ENCODE results near the gene ZBTB20. TPM values are rescaled to one million over a fixed set of nuclear protein-coding genes. Genes with fewer than 3 reads are reported as not detected.

The ZBTB20 gene
- total RNA-seq, 1 donor from 2014 or later: 62.0 TPM

- Histone ChIP-seq H3K36me3 (no peaks in the 10 kb centered on the region), H3K4me1 (peaks cover 16% of the 10 kb centered on the region), H3K4me3 (no peak overlapping the region), H3K9me3 (replicated peaks) (no peaks in the 10 kb centered on the region), H3K27me3 (ENCODE audit: low read depth) (no peaks in the 10 kb centered on the region), H3K27ac (replicated peaks) (no peak overlapping the region)
- TF ChIP-seq, protein P1, sequence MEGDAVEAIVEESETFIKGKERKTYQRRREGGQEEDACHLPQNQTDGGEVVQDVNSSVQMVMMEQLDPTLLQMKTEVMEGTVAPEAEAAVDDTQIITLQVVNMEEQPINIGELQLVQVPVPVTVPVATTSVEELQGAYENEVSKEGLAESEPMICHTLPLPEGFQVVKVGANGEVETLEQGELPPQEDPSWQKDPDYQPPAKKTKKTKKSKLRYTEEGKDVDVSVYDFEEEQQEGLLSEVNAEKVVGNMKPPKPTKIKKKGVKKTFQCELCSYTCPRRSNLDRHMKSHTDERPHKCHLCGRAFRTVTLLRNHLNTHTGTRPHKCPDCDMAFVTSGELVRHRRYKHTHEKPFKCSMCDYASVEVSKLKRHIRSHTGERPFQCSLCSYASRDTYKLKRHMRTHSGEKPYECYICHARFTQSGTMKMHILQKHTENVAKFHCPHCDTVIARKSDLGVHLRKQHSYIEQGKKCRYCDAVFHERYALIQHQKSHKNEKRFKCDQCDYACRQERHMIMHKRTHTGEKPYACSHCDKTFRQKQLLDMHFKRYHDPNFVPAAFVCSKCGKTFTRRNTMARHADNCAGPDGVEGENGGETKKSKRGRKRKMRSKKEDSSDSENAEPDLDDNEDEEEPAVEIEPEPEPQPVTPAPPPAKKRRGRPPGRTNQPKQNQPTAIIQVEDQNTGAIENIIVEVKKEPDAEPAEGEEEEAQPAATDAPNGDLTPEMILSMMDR (IDR thresholded peaks at IDR 0.05; ENCODE audit: borderline replicate concordance): no peak
- intact Hi-C loops (cut with micrococcal nuclease): no loop called here
- DNase-seq: no peak
Observed at GRCh38 chr3:114884213-114884923, 262.7 kb downstream of the ZBTB20 start.

DNA sequence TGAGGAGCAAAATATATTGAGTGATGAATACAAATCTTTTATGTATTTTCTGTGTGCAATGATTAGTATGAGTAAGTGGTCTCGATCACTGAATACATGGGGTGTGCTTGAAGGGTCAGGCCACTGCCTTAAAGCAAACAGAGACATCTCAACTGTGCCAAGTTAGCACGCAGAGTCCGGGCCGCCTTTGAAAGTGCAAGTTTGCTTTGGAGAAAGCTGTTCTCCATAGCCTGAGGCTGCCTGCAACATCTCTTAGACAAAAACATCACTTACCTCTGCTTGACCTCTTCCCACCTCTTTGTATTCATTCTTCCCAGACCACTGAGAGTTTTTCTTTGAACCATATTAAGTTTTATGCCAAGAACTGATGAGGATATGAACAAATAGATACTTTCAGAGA is 267.0 kb downstream of the ZBTB20 start:
- Histone ChIP-seq H3K9me3 (replicated peaks) (no peaks in the 10 kb centered on the region), H3K36me3 (no peaks in the 10 kb centered on the region), H3K4me3 (no peak overlapping the region), H3K27me3 (ENCODE audit: low read depth) (no peaks in the 10 kb centered on the region), H3K27ac (replicated peaks) (peak overlapping the region; percentile 48), H3K4me1 (peaks cover 32% of the 10 kb centered on the region)
- TF ChIP-seq, protein P1 (IDR thresholded peaks at IDR 0.05; ENCODE audit: borderline replicate concordance): no peak
- DNase-seq: no peak
- intact Hi-C loops (cut with micrococcal nuclease): no loop called here

- intact Hi-C loops (cut with micrococcal nuclease): no loop called here
- Histone ChIP-seq H3K4me1 (peaks cover 37% of the 10 kb centered on the region), H3K4me3 (no peak overlapping the region)
Observed at GRCh38 chr3:114879059-114880031, 267.7 kb downstream of the ZBTB20 start.

GRCh38 chr3:114878114-114878839 is 268.8 kb downstream of the ZBTB20 start:
- intact Hi-C loops (cut with micrococcal nuclease): no loop called here
- peaks cover 48% of the 10 kb centered on the region for H3K4me1 ChIP-seq
- H3K9me3 ChIP-seq (replicated peaks): no peaks in the 10 kb centered on the region
- no peaks in the 10 kb centered on the region for H3K36me3 ChIP-seq
- TF ChIP-seq, protein P1 (IDR thresholded peaks at IDR 0.05; ENCODE audit: borderline replicate concordance): no peak
- H3K27ac ChIP-seq (replicated peaks): no peak overlapping the region
- no peaks in the 10 kb centered on the region for H3K27me3 ChIP-seq (ENCODE audit: low read depth)
- DNase-seq: no peak
- no peak overlapping the region for H3K4me3 ChIP-seq

More at GRCh38 chr3:114879059-114880031, 267.7 kb downstream of the ZBTB20 start:
- DNase-seq: no peak
- no peaks in the 10 kb centered on the region for H3K36me3 ChIP-seq
- H3K27me3 ChIP-seq (ENCODE audit: low read depth): no peaks in the 10 kb centered on the region
- H3K27ac ChIP-seq (replicated peaks): peak overlapping the region; percentile 48
- TF ChIP-seq, protein P1 (IDR thresholded peaks at IDR 0.05; ENCODE audit: borderline replicate concordance): no peak
- H3K9me3 ChIP-seq (replicated peaks): no peaks in the 10 kb centered on the region
